Breast epithelium (tissue), 4 donors: Measurements from ENCODE around the gene TMEM80. TPM values are rescaled to one million over a fixed set of nuclear protein-coding genes. Genes with fewer than 3 reads are reported as not detected.

Source experiments
- DNase-seq, 2 donors: peaks; one replicate each; pipeline ENCODE4 v3.0.0-alpha.2; 2019; ENCODE audit warnings: low spot score in 2 of 2
- H3K27ac ChIP-seq, 2 donors: fragments of 200-600 bp; sonication (generic) in 1 of 2; one replicate each; pipeline ENCODE4 v1.5.1; 2016 to 2019; ENCODE audit warnings: mild to moderate bottlenecking in 1 of 2
- H3K27me3 ChIP-seq, 2 donors: fragments of 200-600 bp; sonication (generic) in 1 of 2; one replicate each; pipeline versions ENCODE4 v1.5.1 to v1.6.0; 2017 to 2019; ENCODE audit warnings: control low read depth in 1 of 2, mild to moderate bottlenecking in 1 of 2
- H3K36me3 ChIP-seq: fragments of 200-600 bp; one replicate; pipeline ENCODE4 v1.5.1; 2019
- H3K4me1 ChIP-seq, 2 donors: fragments of 200-600 bp; sonication (generic); one replicate each; pipeline ENCODE4 v1.5.1; 2016 to 2019; ENCODE audit warnings: control low read depth in 1 of 2
- H3K4me3 ChIP-seq, 3 donors: fragments of 200-600 bp; sonication (generic); 1 replicate in 2 of 3; 2 replicates in 1 of 3; pipeline ENCODE4 v1.5.1; 2016 to 2019; ENCODE audit warnings: mild to moderate bottlenecking in 3 of 3, moderate library complexity in 2 of 3
- H3K9me3 ChIP-seq, 2 donors: fragments of 200-600 bp; sonication (generic) in 1 of 2; one replicate each; pipeline ENCODE4 v1.5.1; 2016 to 2019; ENCODE audit warnings: control low read depth in 1 of 2
- POLR2A ChIP-seq: fragments of 450-650 bp; IDR thresholded peaks from one replicate; pipeline ENCODE4 v1.6.1; 2016; ENCODE audit warnings: antibody characterized with exemption, mild to moderate bottlenecking, moderate library complexity
- POLR2AphosphoS5 ChIP-seq, 3 donors: sonication (generic); formaldehyde crosslinking; IDR thresholded peaks; one replicate each; pipeline ENCODE4 v1.6.1; 2017; ENCODE audit warnings: antibody characterized with exemption in 3 of 3
- intact Hi-C: fragments of 100-400 bp; cut with DNase I; formaldehyde crosslinking; loops from one replicate; pipeline ENCODE4 v1.15.1; 2023; ENCODE audit warnings: low total_unique reads
- total RNA-seq, 3 donors: library from RNA; depleted of rRNA; stranded (reverse); fragments of >200 nt; gene quantifications; one replicate each; pipeline ENCODE4 v1.1.0, GENCODE V29; 2016
- TF ChIP-seq, protein P1 (sequence below), 3 donors: fragments of 450-650 bp; IDR thresholded peaks; one replicate each; pipeline ENCODE4 v1.5.1; 2016 to 2017; ENCODE audit warnings: antibody characterized with exemption in 3 of 3, mild to moderate bottlenecking in 3 of 3, moderate library complexity in 3 of 3

The TMEM80 gene
- total RNA-seq, 3 donors from 2014 or later = 25.9 to 51.8 (median 29.1) TPM

DNA sequence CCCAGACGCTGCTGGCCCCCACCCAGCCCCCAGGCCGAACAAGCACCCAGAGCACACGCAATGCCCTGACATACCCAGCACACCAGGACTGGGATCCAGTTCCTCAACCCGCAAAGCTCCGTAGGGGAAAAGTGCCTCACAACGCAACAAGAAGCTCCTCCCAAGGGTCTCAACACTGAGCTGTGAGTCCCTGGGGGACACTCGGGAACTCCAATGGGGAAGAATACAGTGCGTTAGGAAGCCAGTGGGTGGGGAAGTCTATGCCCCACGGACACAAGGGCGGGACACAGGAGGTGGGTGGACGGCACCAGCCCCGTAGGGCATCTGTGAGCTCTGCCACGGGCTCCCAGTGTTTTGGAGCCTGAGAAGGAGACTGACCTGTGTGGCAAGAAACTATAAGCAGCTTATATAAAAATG, 2.2 kb upstream of the TMEM80 start:
- TF ChIP-seq POLR2A (no peak), POLR2AphosphoS5 (IDR thresholded peaks at IDR 0.05) (no peak)
- TF ChIP-seq, protein P1, sequence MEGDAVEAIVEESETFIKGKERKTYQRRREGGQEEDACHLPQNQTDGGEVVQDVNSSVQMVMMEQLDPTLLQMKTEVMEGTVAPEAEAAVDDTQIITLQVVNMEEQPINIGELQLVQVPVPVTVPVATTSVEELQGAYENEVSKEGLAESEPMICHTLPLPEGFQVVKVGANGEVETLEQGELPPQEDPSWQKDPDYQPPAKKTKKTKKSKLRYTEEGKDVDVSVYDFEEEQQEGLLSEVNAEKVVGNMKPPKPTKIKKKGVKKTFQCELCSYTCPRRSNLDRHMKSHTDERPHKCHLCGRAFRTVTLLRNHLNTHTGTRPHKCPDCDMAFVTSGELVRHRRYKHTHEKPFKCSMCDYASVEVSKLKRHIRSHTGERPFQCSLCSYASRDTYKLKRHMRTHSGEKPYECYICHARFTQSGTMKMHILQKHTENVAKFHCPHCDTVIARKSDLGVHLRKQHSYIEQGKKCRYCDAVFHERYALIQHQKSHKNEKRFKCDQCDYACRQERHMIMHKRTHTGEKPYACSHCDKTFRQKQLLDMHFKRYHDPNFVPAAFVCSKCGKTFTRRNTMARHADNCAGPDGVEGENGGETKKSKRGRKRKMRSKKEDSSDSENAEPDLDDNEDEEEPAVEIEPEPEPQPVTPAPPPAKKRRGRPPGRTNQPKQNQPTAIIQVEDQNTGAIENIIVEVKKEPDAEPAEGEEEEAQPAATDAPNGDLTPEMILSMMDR (IDR thresholded peaks at IDR 0.05) = no peak
- no peak for DNase-seq
- peak overlapping the region in 2 of 3 donors; percentile 89 to 90 for H3K4me3 ChIP-seq
- H3K4me1 ChIP-seq = peaks cover 13 to 30% of the 10 kb centered on the region in 2 donors
- no peaks in the 10 kb centered on the region for H3K27me3 ChIP-seq
- H3K9me3 ChIP-seq = no peaks in the 10 kb centered on the region
- H3K27ac ChIP-seq = peak overlapping the region; percentile 100
- no peaks in the 10 kb centered on the region for H3K36me3 ChIP-seq
- intact Hi-C loops = no loop called here

DNA sequence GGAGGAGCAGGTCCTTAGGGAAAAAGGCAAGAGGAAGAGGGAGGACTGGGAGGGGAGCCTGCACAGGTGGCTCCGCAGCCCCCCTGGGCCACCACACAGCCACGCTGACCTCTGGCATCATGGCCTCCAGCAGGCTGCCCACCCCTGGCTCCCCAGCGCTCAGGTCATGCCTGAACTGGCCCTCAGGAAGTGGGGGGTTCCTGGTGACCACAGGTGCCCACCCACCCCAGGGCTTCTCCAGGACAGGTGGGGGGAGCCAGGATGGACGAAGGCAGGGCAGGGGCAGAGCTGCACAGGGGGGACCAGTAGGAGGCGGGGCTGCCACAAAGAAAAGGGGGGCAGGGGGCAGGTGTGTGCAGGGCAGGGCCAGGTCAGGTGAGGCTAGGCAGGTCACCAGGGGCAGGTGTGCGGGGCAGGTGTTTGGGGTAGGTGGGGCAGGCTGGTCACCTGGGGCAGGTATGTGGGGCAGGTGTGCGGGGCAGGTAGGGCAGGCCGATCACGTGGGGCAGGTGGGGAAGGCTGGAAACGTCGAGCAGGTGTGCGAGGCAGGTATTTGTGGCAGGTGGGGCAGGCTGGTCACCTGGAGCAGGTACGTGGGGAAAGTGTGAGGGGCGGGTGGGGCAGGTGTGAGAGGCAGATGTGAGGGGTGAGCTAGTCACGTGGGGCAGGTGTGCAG, 1.6 kb upstream of the TMEM80 start:
- TF ChIP-seq, protein P1 (IDR thresholded peaks at IDR 0.05) = no peak
- TF ChIP-seq POLR2AphosphoS5 (IDR thresholded peaks at IDR 0.05) (no peak), POLR2A (no peak)
- intact Hi-C loops = no loop called here
- no peaks in the 10 kb centered on the region for H3K9me3 ChIP-seq
- no peaks in the 10 kb centered on the region for H3K36me3 ChIP-seq
- peak overlapping the region; percentile 100 for H3K27ac ChIP-seq
- DNase-seq = no peak
- no peaks in the 10 kb centered on the region for H3K27me3 ChIP-seq
- H3K4me3 ChIP-seq = peak overlapping the region; percentile 84 to 90 (median 89)
- H3K4me1 ChIP-seq = peaks cover 13 to 30% of the 10 kb centered on the region in 2 donors

DNA sequence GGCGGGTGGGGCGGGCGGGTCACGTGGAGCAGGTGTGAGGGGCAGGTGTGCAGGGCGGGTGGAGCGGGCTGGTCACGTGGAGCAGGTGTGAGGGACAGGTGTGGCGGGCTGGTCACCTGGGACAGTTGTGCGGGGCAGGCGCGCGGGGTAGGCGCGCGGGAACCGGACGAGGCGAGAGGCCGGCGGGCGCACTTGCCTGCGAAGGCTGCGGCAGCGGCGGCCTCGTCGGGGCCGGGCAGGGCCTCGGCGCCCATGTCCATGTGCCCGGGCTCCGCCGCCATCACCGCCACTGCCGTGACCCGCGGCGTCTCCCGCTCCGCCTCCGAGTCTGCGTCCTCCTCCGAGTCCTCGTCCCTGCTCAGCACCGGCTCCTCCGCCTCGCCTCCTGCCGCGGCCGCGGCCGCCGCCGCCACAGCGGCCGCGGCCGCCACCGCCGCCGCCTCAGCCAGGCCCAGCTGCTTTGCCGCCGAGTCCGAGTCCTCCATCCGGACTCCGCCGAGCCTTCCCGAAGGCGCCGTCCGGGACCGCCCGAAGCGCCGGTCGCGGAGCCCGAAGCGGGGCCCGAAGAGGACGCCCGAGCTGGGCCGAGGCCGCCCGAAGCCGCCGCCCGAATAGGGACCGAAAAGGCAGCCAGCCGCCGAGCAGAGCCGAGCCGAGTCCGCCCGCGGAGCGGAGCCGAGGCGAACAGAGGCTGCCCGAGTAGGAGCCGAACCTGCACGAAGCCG, 891 bp upstream of the TMEM80 start, which contains the start of gene DEAF1:
TSS of gene DEAF1 (minus strand) at position 660 of the 725 bp plus-strand sequence. CDS start at position 485, 175 bp downstream.
- Histone ChIP-seq H3K27ac (peak within 1 kb of the TSS; percentile 100), H3K4me1 (peaks cover 13 to 30% of the 10 kb centered on the region in 2 donors), H3K9me3 (no peaks in the 10 kb centered on the region), H3K4me3 (peak within 1 kb of the TSS; percentile 84 to 90 (median 89)), H3K27me3 (no peaks in the 10 kb centered on the region), H3K36me3 (no peaks in the 10 kb centered on the region)
- intact Hi-C loops = no loop called here
- peak; percentile 97 to 100 for DNase-seq
- TF ChIP-seq, protein P1 (IDR thresholded peaks at IDR 0.05) = no peak
- TF ChIP-seq POLR2AphosphoS5 (IDR thresholded peaks at IDR 0.05) (no peak), POLR2A (no peak)

DNA sequence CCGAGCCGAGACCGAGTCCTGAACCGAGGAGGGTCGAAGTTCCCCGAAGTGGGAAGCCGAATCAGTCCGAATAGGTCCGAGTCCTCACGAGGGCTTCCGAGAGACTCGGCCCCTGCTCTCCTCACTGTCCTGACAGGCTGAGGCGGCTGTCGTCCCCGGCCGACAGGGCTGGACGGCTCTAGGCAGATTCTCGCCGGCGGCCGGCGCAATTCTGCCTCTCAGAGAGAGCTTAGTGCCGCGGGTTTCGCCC, 403 bp upstream of the TMEM80 start:
- H3K9me3 ChIP-seq = no peaks in the 10 kb centered on the region
- H3K36me3 ChIP-seq = no peaks in the 10 kb centered on the region
- intact Hi-C loops = no loop called here
- no peaks in the 10 kb centered on the region for H3K27me3 ChIP-seq
- H3K27ac ChIP-seq = peak overlapping the region; percentile 100
- peak overlapping the region; percentile 84 to 90 (median 89) for H3K4me3 ChIP-seq
- DNase-seq = no peak
- peak in 1 of 3 donors; percentile 10 for TF ChIP-seq POLR2AphosphoS5 (IDR thresholded peaks at IDR 0.05)
- TF ChIP-seq, protein P1 (IDR thresholded peaks at IDR 0.05) = no peak
- TF ChIP-seq POLR2A = peak; percentile 7
- H3K4me1 ChIP-seq = peaks cover 13 to 30% of the 10 kb centered on the region in 2 donors

DNA sequence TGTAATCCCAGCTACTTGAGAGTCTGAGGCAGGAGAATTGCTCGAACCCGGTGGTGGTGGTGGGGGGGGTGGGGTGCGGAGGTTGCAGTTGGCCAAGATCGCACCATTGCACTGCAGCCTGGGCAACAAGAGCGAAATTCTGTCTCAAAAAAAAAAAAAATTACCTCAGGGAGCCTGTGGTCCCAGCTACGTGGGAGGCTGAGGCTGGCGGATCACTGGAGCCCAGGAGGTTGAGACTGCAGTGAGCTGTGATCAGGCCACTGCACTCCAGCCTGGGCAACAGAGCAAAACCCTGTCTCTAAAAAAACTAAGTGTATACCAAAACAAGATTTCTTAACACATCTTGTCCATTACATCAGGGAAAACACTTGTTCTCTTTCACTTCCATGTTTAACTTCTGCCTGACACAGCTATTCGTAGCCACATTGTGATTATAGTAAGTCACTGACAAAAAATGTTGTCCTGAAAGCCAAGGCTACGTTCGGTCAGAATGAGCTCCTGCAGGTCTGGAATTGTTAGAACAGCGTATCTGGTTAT, 1.4 kb downstream of the TMEM80 start:
- Histone ChIP-seq H3K27ac (peak overlapping the region; percentile 100), H3K27me3 (no peaks in the 10 kb centered on the region), H3K4me3 (peak overlapping the region; percentile 84 to 90 (median 89)), H3K9me3 (no peaks in the 10 kb centered on the region), H3K36me3 (no peaks in the 10 kb centered on the region), H3K4me1 (peaks cover 13 to 30% of the 10 kb centered on the region in 2 donors)
- intact Hi-C loops = no loop called here
- TF ChIP-seq POLR2A (no peak), POLR2AphosphoS5 (IDR thresholded peaks at IDR 0.05) (no peak)
- TF ChIP-seq, protein P1 (IDR thresholded peaks at IDR 0.05) = no peak
- no peak for DNase-seq
